ENCODE results near the gene SEC24C. TPM values are rescaled to one million over a fixed set of nuclear protein-coding genes. Genes with fewer than 3 reads are reported as not detected.

Gene SEC24C
- total RNA-seq, 1 donor from 2014 or later, result 99.0 TPM

- FAIRE-seq (no peak), DNase-seq (ENCODE audit: low read depth) (peak; percentile 77)
- peaks cover 8% of the 10 kb centered on the region for H3K36me3 ChIP-seq (ENCODE audit: insufficient read depth, low read length)
- Mint-ChIP-seq H3K4me1 (ENCODE audit: low read depth, unreplicated experiment) (peaks cover 16% of the 10 kb centered on the region), H3K9me3 (ENCODE audit: unreplicated experiment) (no peaks in the 10 kb centered on the region), H3K27me3 (ENCODE audit: low read depth, unreplicated experiment) (no peaks in the 10 kb centered on the region), H3K27ac (ENCODE audit: unreplicated experiment) (peak within 1 kb of the TSS; percentile 98), H3K36me3 (ENCODE audit: low read depth, unreplicated experiment) (no peaks in the 10 kb centered on the region), H3K4me3 (ENCODE audit: unreplicated experiment) (peak within 1 kb of the TSS; percentile 99)
- H3K4me1 ChIP-seq (ENCODE audit: insufficient read depth, low read length), result peaks cover 24% of the 10 kb centered on the region
- peak within 1 kb of the TSS; percentile 69 for H2AFZ ChIP-seq (ENCODE audit: low read depth, low read length)
- no peaks in the 10 kb centered on the region for H3K27me3 ChIP-seq (ENCODE audit: insufficient read depth, low read length)
- TF ChIP-seq CTCF (IDR thresholded peaks at IDR 0.05; ENCODE audit: insufficient read depth, low read depth, low read length), result no peak
- TF ChIP-seq EZH2 (IDR thresholded peaks at IDR 0.05; ENCODE audit: insufficient read depth, low read length), result no peak
- peak within 1 kb of the TSS; percentile 95 for H3K4me2 ChIP-seq (ENCODE audit: low read length)
- peaks cover 38% of the 10 kb centered on the region for H4K20me1 ChIP-seq (ENCODE audit: insufficient read depth, low read length)
- H3K27ac ChIP-seq (ENCODE audit: low read depth, low read length), result peak within 1 kb of the TSS; percentile 73
- H3K79me2 ChIP-seq (ENCODE audit: insufficient read depth, low read length), result peaks cover 83% of the 10 kb centered on the region
- H3K9me3 ChIP-seq (ENCODE audit: insufficient read depth, low read depth, low read length), result no peaks in the 10 kb centered on the region
- H3K4me3 ChIP-seq (ENCODE audit: insufficient read depth, low read depth, low read length), result peak within 1 kb of the TSS; percentile 89
- peak within 1 kb of the TSS; percentile 92 for H3K9ac ChIP-seq (ENCODE audit: low read length)
Measured at GRCh38 chr10:73781879-73782748, 37.9 kb downstream of the SEC24C start, which contains the start of gene CHCHD1. TSS of gene CHCHD1 (plus strand) at chr10:73782048. CDS start at chr10:73782076, 28 bp downstream.

DNA sequence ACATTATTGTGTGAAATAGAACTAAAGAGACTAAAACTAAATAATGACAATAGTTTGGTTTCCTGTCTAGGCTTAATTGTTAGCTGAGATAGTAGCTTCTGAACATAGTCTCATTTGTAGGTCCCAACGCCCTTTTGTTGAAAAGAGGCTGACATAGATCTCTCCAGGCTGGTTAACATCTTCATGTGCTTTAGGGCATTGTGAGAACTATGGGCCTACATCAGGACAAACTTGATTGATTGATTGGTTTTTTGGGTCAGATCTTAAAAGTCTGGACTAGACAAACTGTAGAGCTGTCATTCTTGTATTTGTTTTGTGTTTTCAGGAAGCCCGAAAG lies 38.5 kb downstream of the SEC24C start:
- Mint-ChIP-seq H3K36me3 (ENCODE audit: low read depth, unreplicated experiment) (no peaks in the 10 kb centered on the region), H3K4me3 (ENCODE audit: unreplicated experiment) (peak overlapping the region; percentile 99), H3K4me1 (ENCODE audit: low read depth, unreplicated experiment) (peaks cover 20% of the 10 kb centered on the region), H3K27ac (ENCODE audit: unreplicated experiment) (peak overlapping the region; percentile 98), H3K27me3 (ENCODE audit: low read depth, unreplicated experiment) (no peaks in the 10 kb centered on the region), H3K9me3 (ENCODE audit: unreplicated experiment) (no peaks in the 10 kb centered on the region)
- peak overlapping the region; percentile 95 for H3K4me2 ChIP-seq (ENCODE audit: low read length)
- peaks cover 86% of the 10 kb centered on the region for H3K79me2 ChIP-seq (ENCODE audit: insufficient read depth, low read length)
- peak overlapping the region; percentile 89 for H3K4me3 ChIP-seq (ENCODE audit: insufficient read depth, low read depth, low read length)
- peaks cover 28% of the 10 kb centered on the region for H3K4me1 ChIP-seq (ENCODE audit: insufficient read depth, low read length)
- H2AFZ ChIP-seq (ENCODE audit: low read depth, low read length), result peak overlapping the region; percentile 69
- H3K36me3 ChIP-seq (ENCODE audit: insufficient read depth, low read length), result peaks cover 8% of the 10 kb centered on the region
- no peaks in the 10 kb centered on the region for H3K9me3 ChIP-seq (ENCODE audit: insufficient read depth, low read depth, low read length)
- TF ChIP-seq EZH2 (IDR thresholded peaks at IDR 0.05; ENCODE audit: insufficient read depth, low read length) (no peak), CTCF (IDR thresholded peaks at IDR 0.05; ENCODE audit: insufficient read depth, low read depth, low read length) (no peak)
- H3K9ac ChIP-seq (ENCODE audit: low read length), result peak overlapping the region; percentile 92
- H3K27ac ChIP-seq (ENCODE audit: low read depth, low read length), result peak overlapping the region; percentile 73
- no peak for FAIRE-seq
- no peak for DNase-seq (ENCODE audit: low read depth)
- peaks cover 44% of the 10 kb centered on the region for H4K20me1 ChIP-seq (ENCODE audit: insufficient read depth, low read length)
- H3K27me3 ChIP-seq (ENCODE audit: insufficient read depth, low read length), result no peaks in the 10 kb centered on the region

Data from astrocyte (in vitro differentiated cells and primary cell).